ENCODE data around the gene ZIC5. TPM values are rescaled to one million over a fixed set of nuclear protein-coding genes. Genes with fewer than 3 reads are reported as not detected.

The ZIC5 gene
- total RNA-seq, 1 experiment from 2014 or later = 0.66 TPM

- no peaks in the 10 kb centered on the region for H3K36me3 ChIP-seq (ENCODE audit: control insufficient read depth, insufficient read depth, low read length)
- Mint-ChIP-seq H3K27me3 (ENCODE audit: insufficient read depth, unreplicated experiment) (peaks cover 19% of the 10 kb centered on the region), H3K4me1 (ENCODE audit: low read depth, unreplicated experiment) (no peaks in the 10 kb centered on the region), H3K4me3 (ENCODE audit: unreplicated experiment) (no peak overlapping the region), H3K9me3 (ENCODE audit: unreplicated experiment) (no peaks in the 10 kb centered on the region), H3K36me3 (ENCODE audit: insufficient read depth, unreplicated experiment) (no peaks in the 10 kb centered on the region), H3K27ac (ENCODE audit: unreplicated experiment) (no peak overlapping the region)
- no peak for DNase-seq
- CTCF ChIA-PET = no interaction called here
- no TSS peak for BruUV-seq (replicated peaks)
- 0 out of 2 replicates have a peak, but pooled peaks cover 2% of the 10 kb centered on the region for H3K9me3 ChIP-seq
- H3K27me3 ChIP-seq (replicated peaks; ENCODE audit: control insufficient read depth, insufficient read depth, low read length) = no peaks in the 10 kb centered on the region
- H3K4me1 ChIP-seq = no peaks in the 10 kb centered on the region
- no peak for TF ChIP-seq CTCF (IDR thresholded peaks at IDR 0.05; ENCODE audit: insufficient read depth in 1 of 2, low read depth in 1 of 2, low read length in 1 of 2, severe bottlenecking in 1 of 2, unreplicated experiment in 1 of 2)
- intact Hi-C loops (cut with micrococcal nuclease; ENCODE audit: unreplicated experiment) = no loop called here
- POLR2A ChIA-PET = interaction anchor here (0.6 kb wide), 1 partner anchor 51 kb away, joined by 8 read pairs; no protein-coding TSS in a partner anchor
- no peak overlapping the region for H3K4me3 ChIP-seq (ENCODE audit: low read depth, low read length)
Measured at GRCh38 chr13:99993660-99994637, 22.4 kb upstream of the ZIC5 start.

- intact Hi-C loops (cut with micrococcal nuclease; ENCODE audit: unreplicated experiment) = no loop called here
Measured at GRCh38 chr13:99992949-99993351, 21.4 kb upstream of the ZIC5 start.

More at GRCh38 chr13:99992949-99993351, 21.4 kb upstream of the ZIC5 start:
- H3K9me3 Mint-ChIP-seq (ENCODE audit: unreplicated experiment) = no peaks in the 10 kb centered on the region
- Histone ChIP-seq H3K36me3 (ENCODE audit: control insufficient read depth, insufficient read depth, low read length) (no peaks in the 10 kb centered on the region), H3K27me3 (replicated peaks; ENCODE audit: control insufficient read depth, insufficient read depth, low read length) (no peaks in the 10 kb centered on the region), H3K4me1 (no peaks in the 10 kb centered on the region), H3K9me3 (0 out of 2 replicates have a peak, but pooled peaks cover 2% of the 10 kb centered on the region), H3K4me3 (ENCODE audit: low read depth, low read length) (no peak overlapping the region)
- no TSS peak for BruUV-seq (replicated peaks)
- CTCF ChIA-PET = no interaction called here
- no peaks in the 10 kb centered on the region for H3K4me1 Mint-ChIP-seq (ENCODE audit: low read depth, unreplicated experiment)
- H3K27me3 Mint-ChIP-seq (ENCODE audit: insufficient read depth, unreplicated experiment) = peaks cover 19% of the 10 kb centered on the region
- H3K36me3 Mint-ChIP-seq (ENCODE audit: insufficient read depth, unreplicated experiment) = no peaks in the 10 kb centered on the region
- POLR2A ChIA-PET = no interaction called here
- no peak overlapping the region for H3K4me3 Mint-ChIP-seq (ENCODE audit: unreplicated experiment)
- no peak for TF ChIP-seq CTCF (IDR thresholded peaks at IDR 0.05; ENCODE audit: insufficient read depth in 1 of 2, low read depth in 1 of 2, low read length in 1 of 2, severe bottlenecking in 1 of 2, unreplicated experiment in 1 of 2)
- DNase-seq = no peak
- H3K27ac Mint-ChIP-seq (ENCODE audit: unreplicated experiment) = no peak overlapping the region
